Subcutaneous adipose tissue (tissue), 4 donors: ENCODE data around the gene SFMBT1. TPM values are rescaled to one million over a fixed set of nuclear protein-coding genes. Genes with fewer than 3 reads are reported as not detected.

Source experiments
- CTCF ChIP-seq: fragments of 450-650 bp; IDR thresholded peaks from one replicate; pipeline ENCODE4 v1.5.1; 2016; ENCODE audit warnings: low read depth, mild to moderate bottlenecking, control low read depth, antibody characterized with exemption, moderate library complexity
- total RNA-seq, 4 donors: library from RNA; depleted of rRNA; stranded (reverse); fragments of >200 nt; gene quantifications; one replicate each; pipeline ENCODE4 v1.1.0, GENCODE V29; 2016

SFMBT1 gene
- total RNA-seq, 4 donors from 2014 or later: 4.9 to 15.5 (median 12.2) TPM

DNA sequence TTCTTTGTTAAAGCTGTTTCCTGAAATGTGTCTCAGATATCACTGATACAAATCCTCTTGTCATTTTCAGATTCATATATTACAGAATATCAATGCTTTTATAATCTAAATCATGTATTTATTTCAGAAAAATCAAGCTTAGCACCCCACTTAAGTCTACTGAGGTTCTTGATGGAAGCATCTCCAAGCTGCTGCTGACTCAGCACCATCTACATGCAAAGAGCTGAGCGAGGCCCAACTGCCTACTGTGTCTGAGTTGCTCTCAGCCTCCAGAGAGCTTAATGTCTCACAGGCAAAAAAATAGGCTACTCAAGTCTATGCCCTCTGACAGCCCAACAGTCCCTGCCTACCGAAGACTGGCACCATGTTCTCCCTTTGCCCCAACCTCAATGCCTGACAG, 119.3 kb downstream of the SFMBT1 start:
- TF ChIP-seq CTCF: no peak

DNA sequence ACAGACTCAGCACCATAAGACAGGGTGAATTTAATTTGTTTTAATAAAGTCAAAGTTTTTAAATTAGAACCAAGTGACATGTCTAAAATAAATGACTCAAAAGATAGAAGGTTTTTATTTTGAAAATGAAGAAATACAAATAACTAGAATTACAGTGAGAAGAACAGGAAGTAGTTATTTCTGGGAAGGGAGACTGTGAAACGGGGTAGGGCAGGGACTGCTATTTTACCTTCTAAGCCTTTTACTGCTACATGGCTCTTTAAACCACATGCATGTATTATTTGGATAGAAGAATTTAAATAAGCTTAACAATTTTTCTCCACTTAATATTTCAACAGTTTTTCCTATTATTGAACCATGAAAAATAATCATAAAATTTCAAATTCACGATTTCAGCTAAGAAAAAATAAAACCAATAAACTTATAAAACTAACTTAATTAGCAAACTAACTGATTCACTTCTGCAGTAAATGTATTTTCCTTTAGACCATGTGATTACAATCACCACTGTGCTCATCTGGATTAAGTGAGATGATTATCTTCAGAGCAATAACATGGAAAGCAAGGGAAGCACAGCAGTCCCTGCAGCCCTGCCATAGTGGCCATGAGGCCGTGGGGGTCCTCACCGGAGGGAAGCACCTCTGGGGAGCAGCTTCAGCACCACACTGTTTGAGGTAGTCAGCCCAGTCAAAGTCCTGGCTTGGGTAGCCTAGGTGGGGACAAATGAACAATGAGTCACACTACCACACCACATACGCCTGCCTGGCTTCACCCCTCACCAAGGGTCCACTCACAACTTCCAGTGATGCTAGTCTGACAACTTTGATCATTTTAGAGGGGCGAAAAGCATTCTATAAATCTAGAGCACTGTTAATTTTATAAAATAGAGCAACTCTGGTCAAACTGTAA, 120.2 kb downstream of the SFMBT1 start:
- no peak for TF ChIP-seq CTCF

- no peak for TF ChIP-seq CTCF
Measured at GRCh38 chr3:52923963-52924362, 121.9 kb downstream of the SFMBT1 start.

GRCh38 chr3:52920841-52921240, 125.0 kb downstream of the SFMBT1 start:
- TF ChIP-seq CTCF: no peak

GRCh38 chr3:52917044-52917443, 128.8 kb downstream of the SFMBT1 start:
- no peak for TF ChIP-seq CTCF

DNA sequence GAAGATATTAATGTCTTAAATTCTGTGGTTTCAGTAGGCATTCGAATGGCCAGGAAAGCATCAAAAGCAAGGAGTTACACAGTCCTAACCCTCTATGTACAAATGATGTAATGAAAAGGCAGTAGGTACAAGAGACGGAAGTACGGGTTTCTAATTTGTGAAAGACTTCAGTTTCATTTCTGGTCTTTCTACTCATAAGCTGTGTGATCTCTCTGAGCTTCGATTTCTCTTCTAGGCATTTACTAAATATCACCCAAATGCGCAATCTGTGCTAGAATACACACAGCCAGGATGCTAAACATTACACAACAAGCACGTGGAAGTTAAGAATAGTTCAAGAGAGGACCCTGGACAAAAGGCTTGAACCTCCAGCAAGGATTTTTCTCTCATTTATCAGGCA, 130.6 kb downstream of the SFMBT1 start:
- no peak for TF ChIP-seq CTCF

GRCh38 chr3:52912885-52913731, 132.8 kb downstream of the SFMBT1 start:
- TF ChIP-seq CTCF: no peak
